GM19023 (cell line): ENCODE results near the gene ZNF394.

Experiments
- ATAC-seq: cut with Tn5 transposase; IDR thresholded peaks from one replicate; pipeline ENCODE4 v1.9.1; 2021; ENCODE audit warnings: mild to moderate bottlenecking, moderate library complexity; ENCODE audit not compliant: unreplicated experiment

ZNF394 gene

GRCh38 chr7:99497766-99498545 lies 2.1 kb downstream of the ZNF394 start:
- no peak for ATAC-seq

- no peak for ATAC-seq
Observed at GRCh38 chr7:99493823-99494222, 6.3 kb downstream of the ZNF394 start.

GRCh38 chr7:99490878-99491277 lies 9.2 kb downstream of the ZNF394 start:
- no peak for ATAC-seq

- no peak for ATAC-seq
Observed at GRCh38 chr7:99489235-99489634, 10.8 kb downstream of the ZNF394 start.

- no peak for ATAC-seq
Observed at GRCh38 chr7:99485094-99485493, 15.0 kb downstream of the ZNF394 start.

GRCh38 chr7:99478464-99479440 lies 21.3 kb downstream of the ZNF394 start:
- no peak for ATAC-seq

- no peak for ATAC-seq
Observed at GRCh38 chr7:99476107-99476506, 24.0 kb downstream of the ZNF394 start.

- ATAC-seq: no peak
Observed at GRCh38 chr7:99473315-99473596, 26.8 kb downstream of the ZNF394 start.

GRCh38 chr7:99472561-99473314 lies 27.3 kb downstream of the ZNF394 start, which contains the start of gene ZNF789:
ZNF789 (plus strand) TSS chr7:99472890; CDS start chr7:99476457, 3,567 bp downstream.
- ATAC-seq: peak; percentile 98

GRCh38 chr7:99469381-99470065 lies 30.6 kb downstream of the ZNF394 start:
- no peak for ATAC-seq

- ATAC-seq: no peak
Observed at GRCh38 chr7:99468336-99468918, 31.7 kb downstream of the ZNF394 start.

- ATAC-seq: no peak
Observed at GRCh38 chr7:99465421-99465768, 34.7 kb downstream of the ZNF394 start.

- no peak for ATAC-seq
Observed at GRCh38 chr7:99461221-99461620, 38.9 kb downstream of the ZNF394 start.

GRCh38 chr7:99460651-99461050 lies 39.4 kb downstream of the ZNF394 start:
- ATAC-seq: no peak

GRCh38 chr7:99459087-99459486 lies 41.0 kb downstream of the ZNF394 start:
- ATAC-seq: no peak

GRCh38 chr7:99457650-99458493 lies 42.2 kb downstream of the ZNF394 start:
- ATAC-seq: no peak

GRCh38 chr7:99457050-99457649 lies 42.9 kb downstream of the ZNF394 start:
- ATAC-seq: no peak

GRCh38 chr7:99456288-99456687 lies 43.8 kb downstream of the ZNF394 start:
- no peak for ATAC-seq

GRCh38 chr7:99455874-99456273 lies 44.2 kb downstream of the ZNF394 start:
- ATAC-seq: no peak
